Mesodermal cell (in vitro differentiated cells): ENCODE results near the gene PLA2G1B.

Source experiments
- H3K27ac ChIP-seq: 2 replicates; pipeline ENCODE4 v1.7.0; 2013; ENCODE audit warnings: mild to moderate bottlenecking, low read depth, low read length, moderate library complexity; ENCODE audit not compliant: severe bottlenecking
- H3K36me3 ChIP-seq: 2 replicates; pipeline ENCODE4 v1.7.1; 2013; ENCODE audit warnings: mild to moderate bottlenecking, low read length, moderate library complexity; ENCODE audit not compliant: control insufficient read depth, insufficient read depth
- H3K4me1 ChIP-seq: one replicate; pipeline ENCODE4 v1.7.1; 2013; ENCODE audit warnings: mild to moderate bottlenecking, low read length; ENCODE audit not compliant: insufficient read depth, control insufficient read depth, poor library complexity, severe bottlenecking
- H3K4me3 ChIP-seq: 2 replicates; pipeline ENCODE4 v1.7.0; 2013; ENCODE audit warnings: low read length, control low read depth, mild to moderate bottlenecking; ENCODE audit not compliant: insufficient read depth, poor library complexity, severe bottlenecking; ENCODE audit errors: extremely low read depth
- H3K9me3 ChIP-seq: 2 replicates; pipeline ENCODE4 v1.7.1; 2013; ENCODE audit warnings: mild to moderate bottlenecking, low read length, moderate library complexity; ENCODE audit not compliant: control insufficient read depth
- WGBS, 2 experiments: methylation state at CpG; one replicate each; pipeline ENCODE4 v1.1.5; 2013; ENCODE audit warnings: missing lambda C conversion rate in 2 of 2; ENCODE audit not compliant: insufficient coverage in 2 of 2; 5-methylcytosine and 5-hydroxymethylcytosine counted together

Gene PLA2G1B

GRCh38 chr12:120324841-120325417 lies 2.6 kb downstream of the PLA2G1B start:
- WGBS, 2 experiments, result 78 to 80% methylated on average over 4 of the region's 9 CpGs
- Histone ChIP-seq H3K4me1 (peaks cover 6% of the 10 kb centered on the region), H3K27ac (no peak overlapping the region), H3K9me3 (no peaks in the 10 kb centered on the region), H3K36me3 (no peaks in the 10 kb centered on the region), H3K4me3 (no peak overlapping the region)

GRCh38 chr12:120323772-120324171 lies 3.8 kb downstream of the PLA2G1B start:
- no peak overlapping the region for H3K4me3 ChIP-seq
- H3K4me1 ChIP-seq, result peaks cover 6% of the 10 kb centered on the region
- no peaks in the 10 kb centered on the region for H3K9me3 ChIP-seq
- H3K36me3 ChIP-seq, result no peaks in the 10 kb centered on the region
- no peak overlapping the region for H3K27ac ChIP-seq
- 83 to 85% methylated on average over 2 of the region's 2 CpGs for WGBS, 2 experiments

GRCh38 chr12:120321382-120322202 lies 6.0 kb downstream of the PLA2G1B start:
- H3K4me3 ChIP-seq, result no peak overlapping the region
- 84 to 86% methylated on average over 8 to 10 of the region's 13 CpGs for WGBS, 2 experiments
- H3K4me1 ChIP-seq, result peaks cover 6% of the 10 kb centered on the region
- H3K9me3 ChIP-seq, result no peaks in the 10 kb centered on the region
- H3K36me3 ChIP-seq, result no peaks in the 10 kb centered on the region
- no peak overlapping the region for H3K27ac ChIP-seq

GRCh38 chr12:120317224-120318105 lies 10.1 kb downstream of the PLA2G1B start:
- H3K9me3 ChIP-seq, result no peaks in the 10 kb centered on the region
- H3K4me3 ChIP-seq, result peak overlapping the region; percentile 46
- peaks cover 3% of the 10 kb centered on the region for H3K4me1 ChIP-seq
- H3K27ac ChIP-seq, result peak overlapping the region; percentile 68
- 4 to 8% methylated on average over 21 to 25 of the region's 42 CpGs for WGBS, 2 experiments
- H3K36me3 ChIP-seq, result no peaks in the 10 kb centered on the region

- Histone ChIP-seq H3K4me1 (peaks cover 3% of the 10 kb centered on the region), H3K4me3 (peak overlapping the region; percentile 46), H3K9me3 (no peaks in the 10 kb centered on the region), H3K27ac (peak overlapping the region; percentile 68), H3K36me3 (no peaks in the 10 kb centered on the region)
- WGBS, 2 experiments, result 79 to 89% methylated on average over 6 to 7 of the region's 9 CpGs
Measured at GRCh38 chr12:120316798-120317223, 10.8 kb downstream of the PLA2G1B start.

- no peaks in the 10 kb centered on the region for H3K36me3 ChIP-seq
- 31 to 55% methylated on average over 4 to 5 of the region's 5 CpGs for WGBS, 2 experiments
- no peak overlapping the region for H3K27ac ChIP-seq
- H3K4me3 ChIP-seq, result no peak overlapping the region
- no peaks in the 10 kb centered on the region for H3K9me3 ChIP-seq
- peaks cover 3% of the 10 kb centered on the region for H3K4me1 ChIP-seq
Measured at GRCh38 chr12:120314220-120314619, 13.4 kb downstream of the PLA2G1B start.

- H3K27ac ChIP-seq, result peak within 1 kb of the TSS; percentile 57
Measured at GRCh38 chr12:120301962-120302815, 25.4 kb downstream of the PLA2G1B start, which contains the start of gene SIRT4. SIRT4 (plus strand) TSS chr12:120302321; CDS start chr12:120303562, 1,241 bp downstream.

DNA sequence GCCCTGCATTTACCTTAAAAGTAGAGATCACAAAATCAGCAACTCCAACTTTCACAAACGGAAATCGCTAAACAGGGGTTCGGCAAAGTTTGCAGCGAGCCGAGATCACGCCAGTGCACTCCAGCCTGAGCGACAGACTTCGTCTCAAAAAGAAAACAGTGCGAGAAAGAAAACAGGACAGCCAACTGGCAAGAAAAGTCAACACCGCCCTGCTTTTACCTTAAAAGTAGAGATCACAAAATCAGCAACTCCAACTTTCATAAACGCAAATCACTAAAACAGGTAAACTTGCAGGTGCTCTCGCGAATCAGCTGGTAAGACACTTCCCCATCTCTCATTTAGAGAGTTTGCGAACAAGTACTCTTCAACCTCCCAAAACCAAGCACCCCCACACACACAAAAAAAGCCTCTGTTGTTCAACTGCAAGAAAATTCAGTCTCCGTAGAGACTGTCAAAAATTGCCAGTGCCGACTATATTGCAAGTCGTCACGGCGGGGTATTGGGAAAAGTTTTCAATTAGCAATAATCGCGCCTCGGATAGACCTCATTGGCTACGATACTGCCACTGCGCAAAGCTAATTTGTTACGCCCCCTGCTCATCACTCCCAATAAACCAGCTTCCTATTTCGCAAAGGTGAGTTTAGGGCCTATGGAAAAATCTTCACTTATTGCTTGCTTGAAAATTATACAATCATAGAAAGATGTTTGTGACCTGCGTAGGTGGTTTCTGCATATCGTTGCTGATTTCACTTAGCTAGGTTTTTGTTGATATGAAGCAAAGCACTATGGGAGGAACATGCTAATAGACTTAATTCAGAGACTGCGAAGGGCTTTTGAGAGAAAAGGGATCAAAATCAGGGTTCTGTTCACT lies 34.7 kb downstream of the PLA2G1B start, which contains the start of gene RNU4-1:
Gene RNU4-1, minus strand, starts transcription at position 577 of the 871 bp plus-strand sequence.
- peak within 1 kb of the TSS; percentile 41 for H3K4me3 ChIP-seq
- peaks cover 7% of the 10 kb centered on the region for H3K4me1 ChIP-seq
- H3K9me3 ChIP-seq, result no peaks in the 10 kb centered on the region
- no peaks in the 10 kb centered on the region for H3K36me3 ChIP-seq
- peak within 1 kb of the TSS; percentile 100 for H3K27ac ChIP-seq
- WGBS, 2 experiments, result 0% methylated on average over 21 to 25 of the region's 29 CpGs

More at GRCh38 chr12:120301962-120302815, 25.4 kb downstream of the PLA2G1B start, which contains the start of gene SIRT4:
- H3K36me3 ChIP-seq, result no peaks in the 10 kb centered on the region
- WGBS, 2 experiments, result 0 to 11% methylated on average over 13 to 21 of the region's 31 CpGs
- no peaks in the 10 kb centered on the region for H3K9me3 ChIP-seq
- H3K4me1 ChIP-seq, result no peaks in the 10 kb centered on the region
- H3K4me3 ChIP-seq, result peak within 1 kb of the TSS; percentile 66

DNA sequence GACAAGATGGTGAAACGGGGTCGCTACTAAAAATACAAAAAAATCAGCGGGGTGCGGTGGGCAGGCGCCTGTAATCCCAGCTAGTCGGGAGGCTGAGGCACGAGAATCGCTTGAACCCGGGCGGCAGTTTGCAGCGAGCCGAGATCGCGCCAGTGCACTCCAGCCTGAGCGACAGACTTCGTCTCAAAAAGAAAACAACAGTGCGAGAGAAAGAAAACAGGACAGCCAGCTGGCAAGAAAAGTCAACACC lies 35.2 kb downstream of the PLA2G1B start:
- 0% methylated on average over 9 to 16 of the region's 17 CpGs for WGBS, 2 experiments
- peak overlapping the region; percentile 41 for H3K4me3 ChIP-seq
- H3K27ac ChIP-seq, result peak overlapping the region; percentile 100
- no peaks in the 10 kb centered on the region for H3K9me3 ChIP-seq
- H3K4me1 ChIP-seq, result peaks cover 7% of the 10 kb centered on the region
- H3K36me3 ChIP-seq, result no peaks in the 10 kb centered on the region
